Measurements from ENCODE around the gene THBS1.

THBS1 gene

DNA sequence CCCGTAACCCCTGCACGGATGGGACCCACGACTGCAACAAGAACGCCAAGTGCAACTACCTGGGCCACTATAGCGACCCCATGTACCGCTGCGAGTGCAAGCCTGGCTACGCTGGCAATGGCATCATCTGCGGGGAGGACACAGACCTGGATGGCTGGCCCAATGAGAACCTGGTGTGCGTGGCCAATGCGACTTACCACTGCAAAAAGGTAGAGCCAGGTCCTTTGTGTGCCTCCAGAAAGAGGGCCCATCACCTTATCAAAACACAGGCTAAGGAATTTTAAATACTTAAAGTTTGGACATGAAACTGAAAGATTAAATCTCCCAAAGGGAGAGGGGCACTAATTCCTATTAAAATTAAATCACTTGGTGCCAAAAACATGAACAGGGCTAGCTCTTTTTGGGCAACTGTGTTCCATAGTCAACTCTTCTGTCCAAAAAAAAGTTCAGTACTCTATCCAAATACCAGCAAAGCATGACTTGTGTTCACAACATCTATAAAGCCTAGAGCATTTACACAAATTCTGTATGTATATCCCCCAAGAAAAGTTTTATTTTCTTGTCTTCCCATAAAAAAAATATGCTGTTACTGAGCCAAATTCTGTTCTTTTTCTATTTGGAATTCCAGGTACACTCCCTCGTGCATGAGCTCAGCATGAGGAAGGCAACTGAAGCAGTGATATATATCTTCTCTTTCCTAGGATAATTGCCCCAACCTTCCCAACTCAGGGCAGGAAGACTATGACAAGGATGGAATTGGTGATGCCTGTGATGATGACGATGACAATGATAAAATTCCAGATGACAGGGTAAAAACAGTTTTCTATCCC lies 9.2 kb downstream of the THBS1 start:
- no peak for DNase-seq

DNA sequence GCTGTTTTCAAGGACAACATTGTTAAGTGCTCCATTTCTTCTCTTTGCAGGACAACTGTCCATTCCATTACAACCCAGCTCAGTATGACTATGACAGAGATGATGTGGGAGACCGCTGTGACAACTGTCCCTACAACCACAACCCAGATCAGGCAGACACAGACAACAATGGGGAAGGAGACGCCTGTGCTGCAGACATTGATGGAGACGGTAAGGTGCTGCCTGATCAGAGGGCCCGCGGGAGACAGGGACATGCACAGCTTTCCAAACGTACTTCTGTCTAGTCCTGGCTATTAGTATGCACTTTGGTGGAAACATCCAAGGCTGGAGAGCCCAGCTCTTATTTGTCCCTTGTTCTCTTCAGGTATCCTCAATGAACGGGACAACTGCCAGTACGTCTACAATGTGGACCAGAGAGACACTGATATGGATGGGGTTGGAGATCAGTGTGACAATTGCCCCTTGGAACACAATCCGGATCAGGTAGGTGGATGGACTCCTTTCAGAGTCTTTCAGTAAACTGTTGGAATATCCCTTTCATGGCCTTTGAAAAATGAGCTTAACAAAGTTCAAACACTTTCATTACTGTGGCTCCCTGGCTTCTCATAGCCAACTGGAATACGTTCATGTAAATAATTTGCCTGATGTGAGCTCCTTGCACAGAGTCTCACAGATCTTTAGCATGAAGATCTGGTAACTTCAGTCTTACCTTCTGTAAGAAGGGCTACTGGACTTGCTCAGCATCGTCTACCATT lies 10.4 kb downstream of the THBS1 start:
- DNase-seq: no peak

DNA sequence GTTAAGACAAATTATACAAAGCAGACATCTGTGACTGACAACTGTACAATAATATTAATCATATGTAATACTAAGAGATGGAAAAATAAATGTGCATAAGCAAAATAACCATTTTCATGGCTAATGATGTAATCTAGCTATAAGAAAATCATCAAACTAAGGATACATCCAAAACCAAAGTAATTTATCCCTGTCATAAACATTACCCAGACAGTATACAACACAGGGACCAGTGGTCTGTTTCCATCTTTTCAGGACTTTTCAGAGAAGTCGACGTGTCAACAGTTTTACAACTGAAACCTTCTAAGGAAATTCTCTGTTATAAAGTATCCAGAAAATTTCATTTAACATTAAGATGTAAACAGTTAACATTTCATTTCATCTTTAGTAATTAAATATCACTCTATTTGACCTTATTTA lies 11.0 kb downstream of the THBS1 start:
- no peak for DNase-seq

DNA sequence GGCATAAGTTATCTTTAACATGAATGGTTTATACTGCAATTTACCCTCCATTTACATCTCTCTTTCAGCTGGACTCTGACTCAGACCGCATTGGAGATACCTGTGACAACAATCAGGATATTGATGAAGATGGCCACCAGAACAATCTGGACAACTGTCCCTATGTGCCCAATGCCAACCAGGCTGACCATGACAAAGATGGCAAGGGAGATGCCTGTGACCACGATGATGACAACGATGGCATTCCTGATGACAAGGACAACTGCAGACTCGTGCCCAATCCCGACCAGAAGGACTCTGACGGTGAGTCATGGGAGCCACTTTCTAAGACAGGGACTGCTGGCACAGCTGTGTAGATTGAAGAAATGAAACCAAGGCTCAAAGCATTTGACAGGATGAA lies 11.6 kb downstream of the THBS1 start:
- DNase-seq: no peak

DNA sequence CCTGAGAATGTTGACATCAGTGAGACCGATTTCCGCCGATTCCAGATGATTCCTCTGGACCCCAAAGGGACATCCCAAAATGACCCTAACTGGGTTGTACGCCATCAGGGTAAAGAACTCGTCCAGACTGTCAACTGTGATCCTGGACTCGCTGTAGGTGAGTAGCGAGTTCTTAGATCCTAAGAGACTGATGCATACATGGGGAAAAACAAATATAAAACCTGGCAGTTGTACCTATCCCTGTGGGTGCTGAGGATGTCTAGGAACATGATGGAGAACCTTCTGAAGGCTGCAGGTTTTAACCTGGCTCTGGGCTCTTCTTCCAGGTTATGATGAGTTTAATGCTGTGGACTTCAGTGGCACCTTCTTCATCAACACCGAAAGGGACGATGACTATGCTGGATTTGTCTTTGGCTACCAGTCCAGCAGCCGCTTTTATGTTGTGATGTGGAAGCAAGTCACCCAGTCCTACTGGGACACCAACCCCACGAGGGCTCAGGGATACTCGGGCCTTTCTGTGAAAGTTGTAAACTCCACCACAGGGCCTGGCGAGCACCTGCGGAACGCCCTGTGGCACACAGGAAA lies 12.3 kb downstream of the THBS1 start:
- no peak for DNase-seq

DNA sequence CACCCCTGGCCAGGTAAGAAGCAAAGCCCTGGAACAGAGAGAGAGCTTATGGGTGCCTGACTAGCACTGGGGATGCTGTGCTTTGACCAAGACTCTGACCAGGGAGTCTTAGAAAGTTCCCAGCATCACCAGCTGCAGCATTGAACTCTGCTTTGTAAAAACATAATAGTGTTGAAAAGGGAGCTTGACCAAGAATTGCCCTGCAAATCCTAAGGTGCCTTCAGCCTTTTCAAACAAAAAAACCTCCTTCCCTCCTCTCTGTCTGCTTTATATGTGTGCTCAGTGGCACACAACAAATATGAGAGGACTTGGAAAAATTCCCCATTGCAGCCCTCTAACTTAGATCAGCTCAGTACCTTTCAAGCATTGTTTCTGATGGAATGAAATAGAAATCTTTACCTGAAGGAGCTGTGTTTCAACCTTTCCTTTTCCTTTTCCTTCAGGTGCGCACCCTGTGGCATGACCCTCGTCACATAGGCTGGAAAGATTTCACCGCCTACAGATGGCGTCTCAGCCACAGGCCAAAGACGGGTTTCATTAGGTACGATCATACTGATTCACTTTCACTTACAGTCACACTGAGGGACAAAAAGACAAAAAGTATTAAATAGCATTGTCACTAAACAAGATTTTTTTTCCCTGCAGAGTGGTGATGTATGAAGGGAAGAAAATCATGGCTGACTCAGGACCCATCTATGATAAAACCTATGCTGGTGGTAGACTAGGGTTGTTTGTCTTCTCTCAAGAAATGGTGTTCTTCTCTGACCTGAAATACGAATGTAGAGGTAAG lies 13.0 kb downstream of the THBS1 start:
- no peak for DNase-seq

DNA sequence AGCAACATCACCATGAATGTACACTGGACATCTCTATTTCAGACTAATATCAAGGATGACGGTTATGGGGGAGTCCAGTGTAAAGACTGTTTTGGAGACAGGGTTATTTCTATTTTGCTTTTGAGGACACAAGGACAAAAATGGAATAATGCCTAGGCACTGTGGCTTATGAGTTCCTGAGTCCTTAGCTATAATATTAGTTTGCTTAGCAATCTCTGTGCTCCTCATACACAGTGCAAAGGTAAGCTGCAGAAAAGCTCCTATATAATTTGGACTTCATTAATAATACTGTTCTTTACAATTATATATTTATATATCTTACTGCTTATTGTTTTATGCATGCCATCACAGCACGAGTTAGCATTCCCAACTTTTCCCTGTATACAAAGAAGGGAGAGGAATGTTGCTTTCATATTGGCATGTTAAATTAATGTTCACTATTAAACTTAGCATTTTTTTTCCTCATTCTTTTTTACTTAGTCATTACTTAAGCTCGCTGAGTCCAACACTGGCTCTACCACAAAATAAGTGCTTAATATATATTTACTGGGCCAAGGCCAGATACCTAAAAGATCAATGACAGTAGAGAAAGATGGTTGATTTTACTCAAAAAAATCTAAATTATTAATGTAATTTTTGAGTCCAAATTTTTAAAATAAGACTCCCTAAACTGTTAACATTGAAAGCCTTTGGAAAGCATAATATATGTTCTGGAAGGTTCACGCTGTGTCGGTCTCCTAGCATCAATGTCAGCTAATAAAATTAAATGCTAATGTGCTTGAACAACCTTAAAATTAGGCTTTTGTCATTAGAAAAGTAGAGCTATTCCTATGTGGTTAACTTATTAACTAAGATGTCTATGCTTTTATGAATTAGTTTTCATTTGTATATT lies 13.8 kb downstream of the THBS1 start:
- no peak for DNase-seq

DNA sequence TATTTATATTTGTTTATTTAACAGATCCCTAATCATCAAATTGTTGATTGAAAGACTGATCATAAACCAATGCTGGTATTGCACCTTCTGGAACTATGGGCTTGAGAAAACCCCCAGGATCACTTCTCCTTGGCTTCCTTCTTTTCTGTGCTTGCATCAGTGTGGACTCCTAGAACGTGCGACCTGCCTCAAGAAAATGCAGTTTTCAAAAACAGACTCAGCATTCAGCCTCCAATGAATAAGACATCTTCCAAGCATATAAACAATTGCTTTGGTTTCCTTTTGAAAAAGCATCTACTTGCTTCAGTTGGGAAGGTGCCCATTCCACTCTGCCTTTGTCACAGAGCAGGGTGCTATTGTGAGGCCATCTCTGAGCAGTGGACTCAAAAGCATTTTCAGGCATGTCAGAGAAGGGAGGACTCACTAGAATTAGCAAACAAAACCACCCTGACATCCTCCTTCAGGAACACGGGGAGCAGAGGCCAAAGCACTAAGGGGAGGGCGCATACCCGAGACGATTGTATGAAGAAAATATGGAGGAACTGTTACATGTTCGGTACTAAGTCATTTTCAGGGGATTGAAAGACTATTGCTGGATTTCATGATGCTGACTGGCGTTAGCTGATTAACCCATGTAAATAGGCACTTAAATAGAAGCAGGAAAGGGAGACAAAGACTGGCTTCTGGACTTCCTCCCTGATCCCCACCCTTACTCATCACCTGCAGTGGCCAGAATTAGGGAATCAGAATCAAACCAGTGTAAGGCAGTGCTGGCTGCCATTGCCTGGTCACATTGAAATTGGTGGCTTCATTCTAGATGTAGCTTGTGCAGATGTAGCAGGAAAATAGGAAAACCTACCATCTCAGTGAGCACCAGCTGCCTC lies 14.7 kb downstream of the THBS1 start:
- no peak for DNase-seq

DNA sequence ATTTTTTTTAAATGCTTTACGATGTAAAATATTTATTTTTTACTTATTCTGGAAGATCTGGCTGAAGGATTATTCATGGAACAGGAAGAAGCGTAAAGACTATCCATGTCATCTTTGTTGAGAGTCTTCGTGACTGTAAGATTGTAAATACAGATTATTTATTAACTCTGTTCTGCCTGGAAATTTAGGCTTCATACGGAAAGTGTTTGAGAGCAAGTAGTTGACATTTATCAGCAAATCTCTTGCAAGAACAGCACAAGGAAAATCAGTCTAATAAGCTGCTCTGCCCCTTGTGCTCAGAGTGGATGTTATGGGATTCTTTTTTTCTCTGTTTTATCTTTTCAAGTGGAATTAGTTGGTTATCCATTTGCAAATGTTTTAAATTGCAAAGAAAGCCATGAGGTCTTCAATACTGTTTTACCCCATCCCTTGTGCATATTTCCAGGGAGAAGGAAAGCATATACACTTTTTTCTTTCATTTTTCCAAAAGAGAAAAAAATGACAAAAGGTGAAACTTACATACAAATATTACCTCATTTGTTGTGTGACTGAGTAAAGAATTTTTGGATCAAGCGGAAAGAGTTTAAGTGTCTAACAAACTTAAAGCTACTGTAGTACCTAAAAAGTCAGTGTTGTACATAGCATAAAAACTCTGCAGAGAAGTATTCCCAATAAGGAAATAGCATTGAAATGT lies 15.6 kb downstream of the THBS1 start:
- no peak for DNase-seq

DNA sequence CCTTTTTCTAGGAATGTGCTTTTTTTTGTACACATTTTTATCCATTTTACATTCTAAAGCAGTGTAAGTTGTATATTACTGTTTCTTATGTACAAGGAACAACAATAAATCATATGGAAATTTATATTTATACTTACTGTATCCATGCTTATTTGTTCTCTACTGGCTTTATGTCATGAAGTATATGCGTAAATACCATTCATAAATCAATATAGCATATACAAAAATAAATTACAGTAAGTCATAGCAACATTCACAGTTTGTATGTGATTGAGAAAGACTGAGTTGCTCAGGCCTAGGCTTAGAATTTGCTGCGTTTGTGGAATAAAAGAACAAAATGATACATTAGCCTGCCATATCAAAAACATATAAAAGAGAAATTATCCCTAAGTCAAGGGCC lies 16.5 kb downstream of the THBS1 start:
- no peak for DNase-seq

DNA sequence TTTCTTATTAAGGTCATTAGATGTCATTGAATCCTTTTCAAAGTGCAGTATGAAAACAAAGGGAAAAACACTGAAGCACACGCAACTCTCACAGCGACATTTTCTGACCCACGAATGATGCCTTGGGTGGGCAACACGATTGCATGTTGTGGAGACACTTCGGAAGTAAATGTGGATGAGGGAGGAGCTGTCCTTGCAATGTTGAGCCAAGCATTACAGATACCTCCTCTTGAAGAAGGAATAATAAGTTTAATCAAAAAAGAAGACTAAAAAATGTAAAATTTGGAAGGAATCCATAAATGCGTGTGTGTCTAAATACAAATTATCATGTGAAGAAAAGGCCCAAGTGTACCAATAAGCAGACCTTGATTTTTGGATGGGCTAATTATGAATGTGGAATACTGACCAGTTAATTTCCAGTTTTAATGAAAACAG lies 16.9 kb downstream of the THBS1 start:
- no peak for DNase-seq

DNA sequence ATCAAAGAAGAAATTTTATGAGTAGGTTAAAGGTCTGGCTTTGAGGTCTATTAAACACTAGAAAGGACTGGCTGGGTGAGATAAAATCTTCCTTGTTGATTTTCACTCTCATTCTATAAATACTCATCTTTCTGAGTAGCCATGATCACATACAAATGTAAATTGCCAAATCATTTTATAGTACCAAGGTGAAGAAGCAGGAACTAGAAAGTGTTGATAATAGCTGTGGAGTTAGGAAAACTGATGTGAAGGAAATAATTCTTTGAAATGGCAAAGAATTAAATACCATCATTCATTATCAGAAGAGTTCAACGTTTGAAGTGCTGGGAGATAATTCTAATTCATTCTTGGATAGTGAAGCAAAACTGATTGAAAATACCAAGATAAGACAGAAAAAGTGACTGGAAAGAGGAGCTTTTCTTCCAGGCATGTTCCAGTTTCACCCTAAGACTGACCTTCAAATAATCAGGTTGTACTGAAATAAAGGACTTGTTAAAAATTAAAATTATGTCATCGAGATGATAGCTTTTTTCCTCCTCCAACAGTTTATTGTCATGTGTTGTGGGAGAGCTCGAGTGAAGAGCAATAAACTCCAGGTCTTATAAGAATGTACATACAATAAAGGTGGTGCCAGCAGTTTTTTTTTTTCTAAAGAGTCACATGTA lies 17.4 kb downstream of the THBS1 start:
- no peak for DNase-seq

DNA sequence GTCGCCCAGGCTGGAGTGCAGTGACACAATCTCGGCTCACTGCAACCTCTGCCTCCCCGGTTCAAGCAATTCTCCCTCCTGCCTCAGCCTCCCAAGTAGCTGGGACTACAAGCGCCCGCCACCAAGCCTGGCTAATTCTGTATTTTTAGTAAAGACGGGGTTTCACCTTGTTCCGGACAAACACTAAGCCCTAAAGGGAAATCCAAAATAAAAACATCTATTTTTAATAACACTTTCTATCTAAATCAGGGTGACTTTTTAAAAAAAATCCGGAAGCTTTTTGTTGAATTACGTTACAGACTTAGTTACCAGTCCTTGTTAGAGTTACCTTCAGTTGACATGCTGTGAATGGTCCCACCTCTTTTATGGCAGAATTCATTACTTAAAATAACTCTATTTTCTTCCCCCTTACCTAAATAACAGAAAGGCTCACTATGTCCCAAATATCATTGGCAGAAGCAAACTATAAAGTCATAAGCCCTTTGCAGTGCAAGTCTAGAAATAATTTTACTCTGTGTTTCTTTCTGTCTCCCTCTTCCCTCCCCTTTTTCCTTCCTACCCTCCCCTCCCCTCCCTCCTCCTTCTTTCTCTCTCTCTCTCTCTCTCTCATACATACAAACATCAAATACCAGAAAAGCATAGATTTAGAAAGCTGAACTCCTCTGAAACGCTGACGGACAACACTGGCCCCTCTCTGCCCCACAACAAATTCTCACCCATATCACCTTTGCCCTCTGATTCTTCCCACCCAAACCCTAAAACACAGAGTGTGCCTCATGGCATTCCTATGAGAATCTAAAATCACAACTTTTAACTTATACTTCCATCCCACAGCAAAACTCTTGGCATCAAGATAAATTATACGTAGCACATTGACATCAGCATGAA lies 18.3 kb downstream of the THBS1 start:
- DNase-seq: no peak

DNA sequence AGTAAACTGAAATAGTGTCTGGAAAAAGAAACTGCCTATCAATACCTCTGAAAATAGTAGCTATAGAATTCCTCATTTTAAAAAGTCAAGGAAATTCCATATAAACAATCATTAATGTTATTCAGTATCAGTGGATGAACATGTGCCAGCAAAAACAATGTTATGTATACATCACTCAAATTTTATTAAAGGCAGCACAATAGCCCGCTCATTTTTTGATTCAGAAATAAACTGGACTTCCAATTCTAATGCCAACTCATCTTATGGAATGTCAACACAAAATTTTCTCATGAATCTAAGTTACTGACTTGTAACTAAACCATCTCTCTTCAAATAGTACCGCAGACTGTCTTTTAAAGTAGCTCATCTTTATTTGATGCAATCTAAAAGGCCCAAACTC lies 19.0 kb downstream of the THBS1 start:
- DNase-seq: no peak

DNA sequence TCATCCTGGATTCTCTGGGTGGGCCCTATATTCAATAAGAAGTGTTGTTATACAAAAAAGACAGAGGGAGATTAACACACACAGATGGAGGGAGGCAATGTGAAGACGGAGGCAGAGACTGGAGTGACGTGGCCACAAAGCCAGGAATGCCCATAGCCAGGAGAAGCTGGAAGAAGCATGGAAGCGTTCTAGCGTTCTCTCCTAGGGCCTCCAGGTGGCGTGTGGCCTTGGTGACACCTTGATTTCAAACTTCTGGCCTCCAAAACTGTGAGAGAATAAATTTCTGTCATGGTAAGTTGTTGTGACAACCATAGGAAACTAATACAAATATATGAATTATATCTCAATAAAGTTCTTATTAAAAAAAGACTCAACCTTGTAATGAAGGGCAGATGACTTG lies 21.3 kb downstream of the THBS1 start:
- no peak for DNase-seq

DNA sequence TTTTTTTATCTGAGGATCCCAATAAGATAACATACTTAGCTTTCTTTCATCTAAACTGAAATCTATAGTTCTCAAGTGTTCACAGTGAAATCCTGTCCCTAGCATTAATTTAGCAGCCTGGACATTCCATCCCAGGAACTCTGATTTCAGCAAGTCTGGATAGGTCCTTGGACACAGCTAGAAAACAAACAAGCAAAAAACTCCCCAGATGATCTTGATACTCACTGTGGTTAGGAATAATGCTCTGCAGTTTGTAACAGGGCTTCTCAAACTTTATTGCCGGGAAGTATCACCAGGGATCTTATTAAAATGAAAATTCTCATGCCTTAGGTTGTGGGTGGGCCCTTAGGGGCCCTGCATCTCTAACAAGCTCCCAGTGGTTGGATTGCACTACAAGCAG lies 24.3 kb downstream of the THBS1 start:
- no peak for DNase-seq

DNA sequence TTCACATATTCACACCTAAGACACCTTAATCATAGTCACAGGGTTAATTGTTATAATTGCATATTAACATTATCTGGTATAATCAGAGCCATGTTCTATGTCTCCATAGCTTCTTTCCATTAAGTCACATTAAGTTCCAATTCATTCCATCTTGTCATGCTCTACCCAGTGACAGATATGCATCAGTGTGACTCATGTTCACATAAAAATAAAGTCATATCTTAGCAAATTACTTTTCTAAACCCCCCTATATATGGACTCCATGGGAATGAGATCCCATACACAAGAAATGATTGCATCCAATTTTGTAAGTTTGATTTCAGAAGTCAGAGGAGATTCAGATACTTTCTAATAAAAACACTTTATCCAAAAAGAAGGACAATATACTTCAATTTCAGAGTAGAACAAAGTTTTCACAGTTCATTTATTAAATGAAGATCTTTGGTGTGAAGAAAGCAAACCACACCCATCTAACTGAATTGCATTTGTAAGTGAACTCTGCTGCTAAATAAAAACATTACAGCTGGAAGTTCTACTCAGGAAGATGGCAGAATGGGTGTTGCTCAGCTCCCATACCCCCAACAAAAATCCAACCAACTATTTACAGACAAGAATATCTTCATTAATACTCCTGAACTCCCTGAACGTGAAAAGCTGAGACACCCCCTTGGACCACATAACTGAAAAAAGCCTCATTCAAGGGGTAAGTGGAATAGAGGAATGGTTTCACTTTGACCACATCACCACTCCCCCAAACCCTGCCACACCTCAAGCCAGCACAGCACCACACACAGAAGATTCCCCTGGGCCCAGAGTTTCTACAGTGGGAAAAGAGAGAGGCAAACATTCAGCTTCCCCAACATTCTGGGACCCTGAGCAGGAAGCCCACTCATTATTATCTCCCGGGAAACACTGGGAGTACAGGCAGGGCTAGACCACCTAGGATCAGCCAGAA lies 27.6 kb downstream of the THBS1 start:
- no peak for DNase-seq
